HL-60 (cell line): ENCODE data around the gene UGT1A5.

ENCODE experiments used
- DNase-seq, 2 experiments: peaks; one replicate each; pipeline ENCODE4 v3.0.0-alpha.2; 2010 to 2020; ENCODE audit warnings: low read depth in 1 of 2, low spot score in 1 of 2
- H3K27ac ChIP-seq: fragments of 250-450 bp; sonication (Bioruptor Pico); replicated peaks from 2 replicates; pipeline ENCODE4 v1.5.1; 2020; ENCODE audit warnings: mild to moderate bottlenecking, moderate library complexity
- H3K27me3 ChIP-seq: fragments of 250-450 bp; sonication (Bioruptor Pico); 2 replicates; pipeline ENCODE4 v1.5.1; 2021; ENCODE audit warnings: mild to moderate bottlenecking, moderate library complexity; ENCODE audit not compliant: insufficient read depth, poor library complexity, severe bottlenecking
- H3K4me3 ChIP-seq: replicated peaks from 2 replicates; pipeline ENCODE4 v1.5.1; 2011; ENCODE audit warnings: mild to moderate bottlenecking, control low read depth, low read length; ENCODE audit not compliant: insufficient read depth
- GABPA ChIP-seq: IDR thresholded peaks from 2 replicates; pipeline ENCODE4 v1.6.1; 2012; ENCODE audit warnings: low read depth
- POLR2AphosphoS5 ChIP-seq: IDR thresholded peaks from 2 replicates; pipeline ENCODE4 v1.6.1; 2012; ENCODE audit warnings: low read depth
- SPI1 ChIP-seq: IDR thresholded peaks from 2 replicates; pipeline ENCODE4 v1.6.1; 2012; ENCODE audit warnings: low read depth, mild to moderate bottlenecking, borderline replicate concordance
- TF ChIP-seq, protein P1 (sequence below): IDR thresholded peaks from one replicate; pipeline ENCODE4 v1.5.1; 2011; ENCODE audit warnings: low read length, control low read depth, inconsistent platforms; ENCODE audit not compliant: insufficient read depth
- TF ChIP-seq, protein P2 (sequence below): IDR thresholded peaks from 2 replicates; pipeline ENCODE4 v1.6.1; 2012; ENCODE audit warnings: low read depth; ENCODE audit not compliant: insufficient replicate concordance

UGT1A5 gene

DNA sequence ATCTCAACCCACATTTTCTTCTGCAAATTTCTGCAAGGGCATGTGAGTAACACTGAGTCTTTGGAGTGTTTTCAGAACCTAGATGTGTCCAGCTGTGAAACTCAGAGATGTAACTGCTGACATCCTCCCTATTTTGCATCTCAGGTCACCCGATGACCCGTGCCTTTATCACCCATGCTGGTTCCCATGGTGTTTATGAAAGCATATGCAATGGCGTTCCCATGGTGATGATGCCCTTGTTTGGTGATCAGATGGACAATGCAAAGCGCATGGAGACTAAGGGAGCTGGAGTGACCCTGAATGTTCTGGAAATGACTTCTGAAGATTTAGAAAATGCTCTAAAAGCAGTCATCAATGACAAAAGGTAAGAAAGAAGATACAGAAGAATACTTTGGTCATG is 55.4 kb downstream of the UGT1A5 start:
- TF ChIP-seq, protein P1, sequence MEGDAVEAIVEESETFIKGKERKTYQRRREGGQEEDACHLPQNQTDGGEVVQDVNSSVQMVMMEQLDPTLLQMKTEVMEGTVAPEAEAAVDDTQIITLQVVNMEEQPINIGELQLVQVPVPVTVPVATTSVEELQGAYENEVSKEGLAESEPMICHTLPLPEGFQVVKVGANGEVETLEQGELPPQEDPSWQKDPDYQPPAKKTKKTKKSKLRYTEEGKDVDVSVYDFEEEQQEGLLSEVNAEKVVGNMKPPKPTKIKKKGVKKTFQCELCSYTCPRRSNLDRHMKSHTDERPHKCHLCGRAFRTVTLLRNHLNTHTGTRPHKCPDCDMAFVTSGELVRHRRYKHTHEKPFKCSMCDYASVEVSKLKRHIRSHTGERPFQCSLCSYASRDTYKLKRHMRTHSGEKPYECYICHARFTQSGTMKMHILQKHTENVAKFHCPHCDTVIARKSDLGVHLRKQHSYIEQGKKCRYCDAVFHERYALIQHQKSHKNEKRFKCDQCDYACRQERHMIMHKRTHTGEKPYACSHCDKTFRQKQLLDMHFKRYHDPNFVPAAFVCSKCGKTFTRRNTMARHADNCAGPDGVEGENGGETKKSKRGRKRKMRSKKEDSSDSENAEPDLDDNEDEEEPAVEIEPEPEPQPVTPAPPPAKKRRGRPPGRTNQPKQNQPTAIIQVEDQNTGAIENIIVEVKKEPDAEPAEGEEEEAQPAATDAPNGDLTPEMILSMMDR = no peak
- TF ChIP-seq GABPA (no peak), POLR2AphosphoS5 (no peak), SPI1 (no peak)
- TF ChIP-seq, protein P2, sequence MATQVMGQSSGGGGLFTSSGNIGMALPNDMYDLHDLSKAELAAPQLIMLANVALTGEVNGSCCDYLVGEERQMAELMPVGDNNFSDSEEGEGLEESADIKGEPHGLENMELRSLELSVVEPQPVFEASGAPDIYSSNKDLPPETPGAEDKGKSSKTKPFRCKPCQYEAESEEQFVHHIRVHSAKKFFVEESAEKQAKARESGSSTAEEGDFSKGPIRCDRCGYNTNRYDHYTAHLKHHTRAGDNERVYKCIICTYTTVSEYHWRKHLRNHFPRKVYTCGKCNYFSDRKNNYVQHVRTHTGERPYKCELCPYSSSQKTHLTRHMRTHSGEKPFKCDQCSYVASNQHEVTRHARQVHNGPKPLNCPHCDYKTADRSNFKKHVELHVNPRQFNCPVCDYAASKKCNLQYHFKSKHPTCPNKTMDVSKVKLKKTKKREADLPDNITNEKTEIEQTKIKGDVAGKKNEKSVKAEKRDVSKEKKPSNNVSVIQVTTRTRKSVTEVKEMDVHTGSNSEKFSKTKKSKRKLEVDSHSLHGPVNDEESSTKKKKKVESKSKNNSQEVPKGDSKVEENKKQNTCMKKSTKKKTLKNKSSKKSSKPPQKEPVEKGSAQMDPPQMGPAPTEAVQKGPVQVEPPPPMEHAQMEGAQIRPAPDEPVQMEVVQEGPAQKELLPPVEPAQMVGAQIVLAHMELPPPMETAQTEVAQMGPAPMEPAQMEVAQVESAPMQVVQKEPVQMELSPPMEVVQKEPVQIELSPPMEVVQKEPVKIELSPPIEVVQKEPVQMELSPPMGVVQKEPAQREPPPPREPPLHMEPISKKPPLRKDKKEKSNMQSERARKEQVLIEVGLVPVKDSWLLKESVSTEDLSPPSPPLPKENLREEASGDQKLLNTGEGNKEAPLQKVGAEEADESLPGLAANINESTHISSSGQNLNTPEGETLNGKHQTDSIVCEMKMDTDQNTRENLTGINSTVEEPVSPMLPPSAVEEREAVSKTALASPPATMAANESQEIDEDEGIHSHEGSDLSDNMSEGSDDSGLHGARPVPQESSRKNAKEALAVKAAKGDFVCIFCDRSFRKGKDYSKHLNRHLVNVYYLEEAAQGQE = no peak
- Histone ChIP-seq H3K27ac (no peak overlapping the region), H3K4me3 (no peak overlapping the region), H3K27me3 (no peaks in the 10 kb centered on the region)
- no peak for DNase-seq

DNA sequence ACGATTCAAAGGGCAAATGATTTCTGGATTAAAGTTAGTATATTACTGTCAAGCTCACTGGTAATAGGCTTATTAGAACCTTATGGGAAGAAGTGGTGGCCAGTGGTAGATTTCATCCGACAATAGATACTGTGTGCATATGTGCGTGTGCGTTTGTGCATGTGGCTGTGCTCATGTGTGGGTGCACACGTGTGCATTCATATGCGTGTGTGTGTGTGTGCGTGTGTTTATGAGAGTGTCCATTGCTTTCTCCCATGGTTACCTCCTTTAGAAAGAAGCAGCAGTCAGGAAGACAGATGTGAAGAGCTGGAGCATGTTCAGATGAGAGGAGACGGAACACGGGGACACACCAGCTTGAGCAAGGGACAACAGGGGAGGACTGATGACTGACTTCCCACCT is 56.6 kb downstream of the UGT1A5 start:
- TF ChIP-seq, protein P2 = no peak
- TF ChIP-seq SPI1 (no peak), GABPA (no peak), POLR2AphosphoS5 (no peak)
- TF ChIP-seq, protein P1 = no peak

DNA sequence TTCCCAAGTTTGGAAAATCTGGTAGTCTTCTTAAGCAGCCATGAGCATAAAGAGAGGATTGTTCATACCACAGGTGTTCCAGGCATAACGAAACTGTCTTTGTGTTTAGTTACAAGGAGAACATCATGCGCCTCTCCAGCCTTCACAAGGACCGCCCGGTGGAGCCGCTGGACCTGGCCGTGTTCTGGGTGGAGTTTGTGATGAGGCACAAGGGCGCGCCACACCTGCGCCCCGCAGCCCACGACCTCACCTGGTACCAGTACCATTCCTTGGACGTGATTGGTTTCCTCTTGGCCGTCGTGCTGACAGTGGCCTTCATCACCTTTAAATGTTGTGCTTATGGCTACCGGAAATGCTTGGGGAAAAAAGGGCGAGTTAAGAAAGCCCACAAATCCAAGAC is 59.4 kb downstream of the UGT1A5 start:
- H3K27ac ChIP-seq = no peak overlapping the region
- TF ChIP-seq, protein P1 = no peak
- TF ChIP-seq POLR2AphosphoS5 (no peak), SPI1 (no peak), GABPA (no peak)
- TF ChIP-seq, protein P2 = no peak
- no peaks in the 10 kb centered on the region for H3K27me3 ChIP-seq
- no peak for DNase-seq
- no peak overlapping the region for H3K4me3 ChIP-seq

More for the DNA sequence above, 56.6 kb downstream of the UGT1A5 start:
- no peak for DNase-seq
- Histone ChIP-seq H3K27ac (no peak overlapping the region), H3K4me3 (no peak overlapping the region), H3K27me3 (no peaks in the 10 kb centered on the region)
